Bronchial epithelial cell (primary cell): ENCODE data around the gene DNAJB7. TPM values are rescaled to one million over a fixed set of nuclear protein-coding genes. Genes with fewer than 3 reads are reported as not detected.

ENCODE experiments used
- DNase-seq: peaks from one replicate; pipeline ENCODE4 v3.0.0-alpha.2; 2010; ENCODE audit warnings: low read depth
- FAIRE-seq: peaks from 2 replicates; lab custom pipeline; 2011; peaks lifted over from hg19 to GRCh38; lab: Jason Lieb, UNC
- H3K27me3 ChIP-seq: 2 replicates; pipeline ENCODE4 v1.5.1; 2011; ENCODE audit warnings: low read length; ENCODE audit not compliant: control insufficient read depth, insufficient read depth
- H3K36me3 ChIP-seq: 2 replicates; pipeline ENCODE4 v1.5.1; 2011; ENCODE audit warnings: low read length; ENCODE audit not compliant: control insufficient read depth, insufficient read depth
- H3K4me3 ChIP-seq: 2 replicates; pipeline ENCODE4 v1.5.1; 2011; ENCODE audit warnings: mild to moderate bottlenecking, low read depth, low read length, control low read depth
- total RNA-seq: library from RNA; depleted of rRNA; stranded (reverse); fragments of >200 nt; gene quantifications from 2 replicates; pipeline ENCODE4 v1.2.1, GENCODE V29; 2014
- TF ChIP-seq, protein P1 (sequence below): IDR thresholded peaks from 2 replicates; pipeline ENCODE4 v1.5.1; 2011; ENCODE audit warnings: mild to moderate bottlenecking, moderate library complexity, low read length, control low read depth, inconsistent platforms; ENCODE audit not compliant: insufficient read depth, severe bottlenecking

The DNAJB7 gene
- total RNA-seq, 1 donor from 2014 or later: not detected

DNA sequence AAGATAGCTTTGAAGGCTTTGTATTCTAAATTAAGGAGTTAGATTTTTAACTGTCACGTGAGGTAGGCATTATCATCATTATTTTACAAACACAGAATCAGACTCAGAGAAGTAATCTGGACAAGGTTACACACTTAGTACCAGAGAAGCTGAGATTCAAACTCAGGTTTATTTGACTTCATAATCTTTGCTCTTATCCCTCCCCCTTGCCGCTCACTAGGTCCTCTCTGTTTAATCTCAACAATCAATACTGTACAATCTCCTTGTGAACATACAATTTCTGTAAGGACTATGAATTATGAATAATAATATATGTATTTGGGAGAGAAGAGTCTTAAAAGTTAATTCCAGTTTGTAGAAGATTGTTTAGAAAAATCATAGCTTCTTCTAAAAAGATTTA lies 5.2 kb upstream of the DNAJB7 start:
- TF ChIP-seq, protein P1, sequence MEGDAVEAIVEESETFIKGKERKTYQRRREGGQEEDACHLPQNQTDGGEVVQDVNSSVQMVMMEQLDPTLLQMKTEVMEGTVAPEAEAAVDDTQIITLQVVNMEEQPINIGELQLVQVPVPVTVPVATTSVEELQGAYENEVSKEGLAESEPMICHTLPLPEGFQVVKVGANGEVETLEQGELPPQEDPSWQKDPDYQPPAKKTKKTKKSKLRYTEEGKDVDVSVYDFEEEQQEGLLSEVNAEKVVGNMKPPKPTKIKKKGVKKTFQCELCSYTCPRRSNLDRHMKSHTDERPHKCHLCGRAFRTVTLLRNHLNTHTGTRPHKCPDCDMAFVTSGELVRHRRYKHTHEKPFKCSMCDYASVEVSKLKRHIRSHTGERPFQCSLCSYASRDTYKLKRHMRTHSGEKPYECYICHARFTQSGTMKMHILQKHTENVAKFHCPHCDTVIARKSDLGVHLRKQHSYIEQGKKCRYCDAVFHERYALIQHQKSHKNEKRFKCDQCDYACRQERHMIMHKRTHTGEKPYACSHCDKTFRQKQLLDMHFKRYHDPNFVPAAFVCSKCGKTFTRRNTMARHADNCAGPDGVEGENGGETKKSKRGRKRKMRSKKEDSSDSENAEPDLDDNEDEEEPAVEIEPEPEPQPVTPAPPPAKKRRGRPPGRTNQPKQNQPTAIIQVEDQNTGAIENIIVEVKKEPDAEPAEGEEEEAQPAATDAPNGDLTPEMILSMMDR: no peak
- Histone ChIP-seq H3K36me3 (peaks cover 2% of the 10 kb centered on the region), H3K4me3 (no peak overlapping the region)

GRCh38 chr22:40862537-40862936 lies 624 bp upstream of the DNAJB7 start:
- Histone ChIP-seq H3K4me3 (no peak overlapping the region), H3K36me3 (no peaks in the 10 kb centered on the region), H3K27me3 (no peaks in the 10 kb centered on the region)
- DNase-seq (no peak), FAIRE-seq (no peak)
- TF ChIP-seq, protein P1: no peak

More for the DNA sequence above, 5.2 kb upstream of the DNAJB7 start:
- no peaks in the 10 kb centered on the region for H3K27me3 ChIP-seq
- FAIRE-seq (no peak), DNase-seq (no peak)

DNA sequence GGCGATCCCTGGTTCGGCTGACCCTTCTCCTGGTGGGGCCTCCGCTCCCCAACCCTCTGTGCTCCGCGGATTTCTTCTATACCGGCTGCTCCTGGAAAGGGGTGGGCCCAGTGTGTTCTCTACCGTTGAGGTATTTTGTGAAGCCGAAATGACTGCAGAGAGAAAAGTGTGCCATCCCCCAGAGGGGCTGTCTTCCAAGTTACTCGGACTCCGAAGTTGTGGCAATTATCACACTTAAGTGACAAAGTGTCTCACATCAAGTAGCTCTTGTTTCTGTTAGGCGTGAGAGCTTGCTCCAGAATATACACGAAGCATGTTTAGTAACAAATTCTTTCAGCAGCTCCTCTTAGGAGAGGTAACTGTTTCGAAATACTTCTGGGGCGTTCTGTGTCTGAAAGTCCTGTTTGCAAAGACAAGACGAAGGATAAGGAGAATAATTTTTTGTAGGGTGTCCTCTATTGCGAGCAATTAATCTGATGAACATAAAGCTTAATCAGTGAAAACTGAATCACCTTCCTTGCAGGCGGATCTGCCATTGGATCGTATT lies 4.5 kb downstream of the DNAJB7 start:
- DNase-seq (no peak), FAIRE-seq (no peak)
- H3K36me3 ChIP-seq: no peaks in the 10 kb centered on the region
- TF ChIP-seq, protein P1: no peak
- no peaks in the 10 kb centered on the region for H3K27me3 ChIP-seq
- peak overlapping the region; percentile 79 for H3K4me3 ChIP-seq

DNA sequence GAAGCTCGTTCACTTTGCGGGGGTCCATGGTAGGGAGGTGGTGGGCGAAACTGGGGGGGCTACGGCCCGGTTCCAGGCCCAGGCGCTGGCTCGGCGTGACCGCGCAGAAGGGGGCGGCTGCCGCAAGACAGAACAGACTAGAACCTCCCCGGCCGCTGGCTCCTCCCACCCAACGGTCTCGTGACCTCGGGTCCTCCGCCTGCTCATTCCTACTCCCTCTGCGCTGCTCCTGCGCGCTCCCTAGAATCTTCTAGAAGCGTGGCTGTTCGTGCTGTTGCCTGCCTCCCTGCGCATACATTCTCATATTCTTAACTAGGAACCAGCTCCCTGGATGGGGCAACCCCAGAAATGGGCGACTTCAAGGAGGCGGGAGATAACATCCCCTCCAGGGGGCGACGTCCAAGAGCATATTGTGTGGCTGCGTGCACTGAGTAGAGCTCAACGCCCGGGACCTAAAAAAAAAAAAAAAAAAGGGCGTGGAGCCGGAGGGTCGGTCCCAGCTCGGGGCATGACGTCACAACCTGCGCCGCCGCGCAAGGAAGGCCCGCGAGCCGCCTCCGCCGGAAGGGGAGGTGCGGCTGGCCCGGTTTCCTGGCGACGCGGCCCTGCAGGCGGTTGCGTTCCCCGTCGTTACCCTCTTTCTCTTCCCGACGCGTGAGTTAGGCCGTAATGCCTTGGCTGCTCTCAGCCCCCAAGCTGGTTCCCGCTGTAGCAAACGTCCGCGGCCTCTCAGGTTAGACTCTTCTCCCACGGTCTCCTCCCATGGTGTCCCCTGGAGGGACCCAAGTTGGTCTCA lies 5.2 kb downstream of the DNAJB7 start, which contains the start of the genes ST13 and XPNPEP3:
Gene ST13, minus strand, starts transcription at position 127 of the 796 bp plus-strand sequence. Its CDS starts 99 bp downstream, at position 28.
Gene XPNPEP3, plus strand, starts transcription at position 636 of the 796 bp plus-strand sequence. Its CDS starts 34 bp downstream, at position 670.
- Histone ChIP-seq H3K4me3 (peak within 1 kb of the TSS; percentile 79), H3K36me3 (no peaks in the 10 kb centered on the region), H3K27me3 (no peaks in the 10 kb centered on the region)
- DNase-seq (peak; percentile 83), FAIRE-seq (no peak)
- TF ChIP-seq, protein P1: peak; percentile 24

DNA sequence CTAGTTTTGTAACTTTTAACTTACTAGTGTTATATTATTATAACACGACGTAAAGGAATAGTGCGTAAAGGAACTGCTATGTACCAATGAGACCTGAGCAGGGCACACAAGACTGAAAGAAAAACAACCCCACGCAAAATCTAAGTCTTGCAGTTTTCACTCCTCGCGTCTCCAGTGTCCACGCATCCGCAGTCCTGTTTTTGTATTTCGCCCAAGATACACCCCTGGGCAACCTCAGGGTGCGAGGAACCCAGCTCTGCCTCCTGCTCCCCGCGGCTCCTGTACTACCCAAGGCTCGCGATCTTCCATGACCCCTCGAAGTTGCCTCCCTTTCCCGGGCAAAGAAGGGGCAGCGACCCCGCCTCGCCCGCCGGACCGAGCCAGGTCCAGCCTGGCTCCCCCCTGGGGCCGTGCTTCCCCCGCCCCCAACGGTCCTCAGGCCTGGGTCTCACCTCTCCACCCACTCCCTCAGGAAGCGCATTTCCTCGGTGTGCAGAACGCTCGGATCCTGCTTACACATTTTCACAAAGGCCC lies 5.9 kb downstream of the DNAJB7 start:
- DNase-seq (peak; percentile 23), FAIRE-seq (no peak)
- no peaks in the 10 kb centered on the region for H3K27me3 ChIP-seq
- no peaks in the 10 kb centered on the region for H3K36me3 ChIP-seq
- TF ChIP-seq, protein P1: no peak
- peak overlapping the region; percentile 79 for H3K4me3 ChIP-seq
